H1 (cell line): ENCODE data around the gene NFIC. TPM values are rescaled to one million over a fixed set of nuclear protein-coding genes. Genes with fewer than 3 reads are reported as not detected.

Source experiments
- CTCF ChIA-PET: fragments of 300-600 bp; sonication (Branson Sonifier 250); formaldehyde crosslinking; loops from one replicate; lab custom pipeline; 2021; ENCODE audit not compliant: partially characterized antibody; lab: Charles Lee
- POLR2A ChIA-PET: fragments of 300-600 bp; sonication (Branson Sonifier 250); formaldehyde crosslinking; loops from one replicate; lab custom pipeline; 2021; ENCODE audit warnings: inconsistent platforms; ENCODE audit not compliant: partially characterized antibody; lab: Charles Lee
- DNase-seq, 2 experiments: peaks; one replicate each; pipeline versions ENCODE4 v3.0.0 to v3.0.0-alpha.2; 2010 to 2022; ENCODE audit warnings: low spot score in 2 of 2, low read depth in 1 of 2, mixed read lengths in 1 of 2
- FAIRE-seq: peaks from 2 replicates; lab custom pipeline; 2011; peaks lifted over from hg19 to GRCh38; lab: Jason Lieb, UNC
- H2AFZ ChIP-seq: 2 replicates; pipeline ENCODE4 v1.8.1; 2012; ENCODE audit warnings: low read length, inconsistent platforms
- H2AK5ac ChIP-seq: 2 replicates; pipeline ENCODE4 v1.6.1; 2013; ENCODE audit warnings: low read depth, low read length
- H2BK120ac ChIP-seq: replicated peaks from 2 replicates; pipeline ENCODE3; 2013; ENCODE audit warnings: low read depth, low read length, inconsistent platforms
- H2BK12ac ChIP-seq: 2 replicates; pipeline ENCODE4 v1.6.1; 2013; ENCODE audit warnings: low read depth, low read length
- H2BK15ac ChIP-seq: 2 replicates; pipeline ENCODE4 v1.6.1; 2013; ENCODE audit warnings: low read length
- H2BK20ac ChIP-seq: 2 replicates; pipeline ENCODE4 v1.6.1; 2013; ENCODE audit warnings: low read length
- H2BK5ac ChIP-seq: 2 replicates; pipeline ENCODE4 v1.6.1; 2013; ENCODE audit warnings: low read depth, low read length
- H3K14ac ChIP-seq: 2 replicates; pipeline ENCODE4 v1.6.1; 2013; ENCODE audit warnings: inconsistent platforms; ENCODE audit not compliant: insufficient read length
- H3K18ac ChIP-seq: 2 replicates; pipeline ENCODE4 v1.6.1; 2013; ENCODE audit warnings: low read length; ENCODE audit errors: extremely low read depth
- H3K23ac ChIP-seq: 2 replicates; pipeline ENCODE4 v1.6.1; 2013; ENCODE audit warnings: inconsistent platforms; ENCODE audit not compliant: insufficient read length
- H3K23me2 ChIP-seq: 2 replicates; pipeline ENCODE4 v1.6.1; 2013; ENCODE audit warnings: low read depth, low read length
- H3K27ac ChIP-seq: 2 replicates; pipeline ENCODE4 v1.6.1; 2011; ENCODE audit warnings: low read depth, low read length, inconsistent platforms
- H3K27me3 ChIP-seq, 4 experiments: replicated peaks in 1 of 4; 1 replicate in 1 of 4; 2 replicates in 3 of 4; pipeline versions ENCODE4 v1.6.1 to v1.8.1; 2011 to 2013; ENCODE audit warnings: low read length in 3 of 4, mild to moderate bottlenecking in 3 of 4, inconsistent platforms in 2 of 4, mixed read lengths in 2 of 4, moderate library complexity in 1 of 4; ENCODE audit not compliant: control insufficient read depth in 3 of 4, insufficient read depth in 3 of 4; ENCODE audit errors: extremely low read depth in 1 of 4
- H3K36me3 ChIP-seq, 4 experiments: 2 replicates each; pipeline versions ENCODE4 v1.6.1 to v1.8.1; 2011 to 2013; ENCODE audit warnings: mild to moderate bottlenecking in 4 of 4, low read length in 3 of 4, moderate library complexity in 2 of 4, control low read depth in 1 of 4, inconsistent platforms in 1 of 4; ENCODE audit not compliant: insufficient read depth in 4 of 4, control insufficient read depth in 2 of 4
- H3K4ac ChIP-seq: replicated peaks from 2 replicates; pipeline ENCODE3; 2013; ENCODE audit warnings: low read length, low read depth, mixed read lengths, inconsistent platforms; ENCODE audit not compliant: insufficient read length
- H3K4me1 ChIP-seq, 4 experiments: replicated peaks in 1 of 4; 1 replicate in 1 of 4; 2 replicates in 3 of 4; pipeline versions ENCODE4 v1.6.1 to v1.8.1; 2011 to 2013; ENCODE audit warnings: low read length in 3 of 4, inconsistent platforms in 2 of 4, mixed read lengths in 1 of 4; ENCODE audit not compliant: insufficient read depth in 4 of 4, control insufficient read depth in 3 of 4
- H3K4me2 ChIP-seq, 2 experiments: 2 replicates each; pipeline versions ENCODE4 v1.6.1 to v1.8.1; 2011 to 2013; ENCODE audit warnings: low read depth in 2 of 2, low read length in 2 of 2, control low read depth in 1 of 2, inconsistent platforms in 1 of 2, mild to moderate bottlenecking in 1 of 2; ENCODE audit not compliant: insufficient read depth in 1 of 2
- H3K4me3 ChIP-seq, 4 experiments: fragments of 200-600, 300-600 bp in 1 of 4; sonication (generic), shearing (Covaris generic), sonication (Bioruptor Twin) in 1 of 4; 2 replicates each; pipeline versions ENCODE4 v1.5.1 to v1.8.1; 2011 to 2016; ENCODE audit warnings: low read length in 4 of 4, low read depth in 3 of 4, control low read depth in 2 of 4, inconsistent platforms in 2 of 4, mild to moderate bottlenecking in 2 of 4, mixed read lengths in 1 of 4, moderate library complexity in 1 of 4; ENCODE audit not compliant: insufficient read depth in 2 of 4; ENCODE audit errors: extremely low read depth in 1 of 4
- H3K56ac ChIP-seq: replicated peaks from 2 replicates; pipeline ENCODE3; 2013; ENCODE audit warnings: low read depth, mild to moderate bottlenecking, mixed read lengths, low read length, inconsistent platforms; ENCODE audit not compliant: insufficient read length
- H3K79me1 ChIP-seq: 2 replicates; pipeline ENCODE4 v1.6.1; 2013; ENCODE audit warnings: low read depth, low read length, control low read depth
- H3K79me2 ChIP-seq, 2 experiments: 2 replicates each; pipeline versions ENCODE4 v1.6.1 to v1.8.1; 2012 to 2013; ENCODE audit warnings: low read length in 2 of 2, mild to moderate bottlenecking in 2 of 2, inconsistent platforms in 1 of 2; ENCODE audit not compliant: insufficient read depth in 2 of 2, control insufficient read depth in 1 of 2
- H3K9ac ChIP-seq, 4 experiments: replicated peaks in 1 of 4; 1 replicate in 1 of 4; 2 replicates in 3 of 4; pipeline versions ENCODE4 v1.6.1 to v1.8.1; 2011 to 2013; ENCODE audit warnings: low read depth in 3 of 4, low read length in 3 of 4, control low read depth in 2 of 4, mild to moderate bottlenecking in 2 of 4, moderate library complexity in 2 of 4, inconsistent platforms in 1 of 4; ENCODE audit errors: extremely low read depth in 1 of 4
- H3K9me3 ChIP-seq, 2 experiments: 2 replicates each; pipeline versions ENCODE4 v1.6.1 to v1.8.1; 2012 to 2013; ENCODE audit warnings: mild to moderate bottlenecking in 2 of 2, moderate library complexity in 2 of 2, control low read depth in 1 of 2, inconsistent platforms in 1 of 2, low read depth in 1 of 2, low read length in 1 of 2, mixed read lengths in 1 of 2; ENCODE audit not compliant: insufficient read depth in 2 of 2
- H4K20me1 ChIP-seq, 2 experiments: replicated peaks in 1 of 2; 2 replicates each; pipeline versions ENCODE3 to v1.8.1; 2011 to 2013; ENCODE audit warnings: inconsistent platforms in 2 of 2, low read length in 2 of 2, mild to moderate bottlenecking in 1 of 2; ENCODE audit not compliant: insufficient read depth in 2 of 2, control insufficient read depth in 1 of 2
- H4K5ac ChIP-seq: 2 replicates; pipeline ENCODE4 v1.6.1; 2013; ENCODE audit warnings: low read length, low read depth, mixed read lengths, inconsistent platforms; ENCODE audit not compliant: insufficient read length
- H4K8ac ChIP-seq: 2 replicates; pipeline ENCODE4 v1.8.0; 2013; ENCODE audit warnings: mild to moderate bottlenecking, moderate library complexity, low read length, inconsistent platforms; ENCODE audit not compliant: insufficient read depth; ENCODE audit errors: extremely low read depth
- H4K91ac ChIP-seq: replicated peaks from 2 replicates; pipeline ENCODE3; 2013; ENCODE audit warnings: low read length, mixed read lengths, inconsistent platforms; ENCODE audit not compliant: insufficient read length
- BCL11A ChIP-seq, 2 experiments: IDR thresholded peaks; one replicate each; pipeline ENCODE4 v1.6.1; 2011; ENCODE audit warnings: low read depth in 2 of 2, low read length in 2 of 2, mild to moderate bottlenecking in 2 of 2
- CBX5 ChIP-seq: fragments of 300-800, 300-1000 bp; sonication (generic); IDR thresholded peaks from 2 replicates; pipeline ENCODE4 v1.7.1; 2016; ENCODE audit warnings: antibody characterized with exemption, low read length, low read depth
- EZH2 ChIP-seq: fragments of 200-600 bp; sonication (generic); IDR thresholded peaks from 2 replicates; pipeline ENCODE4 v1.7.1; 2012; ENCODE audit warnings: low read depth, mild to moderate bottlenecking, moderate library complexity, low read length, inconsistent platforms; ENCODE audit not compliant: severe bottlenecking
- HDAC6 ChIP-seq: IDR thresholded peaks from one replicate; pipeline ENCODE4 v1.7.1; 2012; ENCODE audit warnings: low read depth, mild to moderate bottlenecking, inconsistent platforms, low read length, moderate library complexity
- KDM5A ChIP-seq: fragments of 200-600 bp; IDR thresholded peaks from 2 replicates; pipeline ENCODE4 v1.7.1; 2012; ENCODE audit warnings: mild to moderate bottlenecking, low read length, inconsistent platforms, mixed read lengths
- TBP ChIP-seq: IDR thresholded peaks from 2 replicates; pipeline ENCODE4 v1.6.1; 2011; ENCODE audit warnings: low read depth, low read length, improper control_type of control experiment
- TEAD4 ChIP-seq: IDR thresholded peaks from 2 replicates; pipeline ENCODE4 v1.6.1; 2012; ENCODE audit warnings: low read depth, low read length, inconsistent platforms, mixed read lengths
- WGBS, 2 experiments: shearing (Covaris generic) in 1 of 2; methylation state at CpG; one replicate each; pipeline versions ENCODE4 v1.1.6 to v1.1.7; 2013 to 2015; ENCODE audit warnings: low lambda C conversion rate in 2 of 2, mixed read lengths in 2 of 2, inconsistent platforms in 1 of 2, low coverage in 1 of 2, missing lambda C conversion rate in 1 of 2; ENCODE audit not compliant: insufficient replicate concordance in 2 of 2, insufficient coverage in 1 of 2, insufficient read length in 1 of 2; ENCODE audit errors: extremely low coverage in 1 of 2, missing lambda C conversion rate in 1 of 2; 5-methylcytosine and 5-hydroxymethylcytosine counted together
- polyA plus RNA-seq, 7 experiments: library from polyadenylated mRNA; depleted of rRNA in 3 of 7; stranded (reverse) in 5 of 7; unstranded in 2 of 7; fragments of >200 nt in 5 of 7; fragments of 200-250 nt in 2 of 7; gene quantifications; 1 replicate in 5 of 7; 2 replicates in 1 of 7; 4 replicates in 1 of 7; pipeline versions ENCODE4 v1.2.1 to v1.2.3, GENCODE V29; 2011 to 2013; ENCODE audit warnings: missing spikeins in 2 of 7, mixed read lengths in 2 of 7
- total RNA-seq: library from RNA; stranded (reverse); fragmentation: NEBNext Ultra II Directional; extraction: Animal tissue kit (Norgen Biotek cat#: 25700); gene quantifications from 2 replicates; pipeline ENCODE4 v1.2.1, GENCODE V29; 2021
- TF ChIP-seq, protein P1 (sequence below): IDR thresholded peaks from 2 replicates; pipeline ENCODE4 v1.6.1; 2012; ENCODE audit warnings: low read length, inconsistent platforms

The NFIC gene
- total and polyA plus RNA-seq, 2 of the 8 experiments (the other 6 are each of a cell fraction or from before 2014, with no cell fraction given) = 0.56 to 3.2 TPM

DNA sequence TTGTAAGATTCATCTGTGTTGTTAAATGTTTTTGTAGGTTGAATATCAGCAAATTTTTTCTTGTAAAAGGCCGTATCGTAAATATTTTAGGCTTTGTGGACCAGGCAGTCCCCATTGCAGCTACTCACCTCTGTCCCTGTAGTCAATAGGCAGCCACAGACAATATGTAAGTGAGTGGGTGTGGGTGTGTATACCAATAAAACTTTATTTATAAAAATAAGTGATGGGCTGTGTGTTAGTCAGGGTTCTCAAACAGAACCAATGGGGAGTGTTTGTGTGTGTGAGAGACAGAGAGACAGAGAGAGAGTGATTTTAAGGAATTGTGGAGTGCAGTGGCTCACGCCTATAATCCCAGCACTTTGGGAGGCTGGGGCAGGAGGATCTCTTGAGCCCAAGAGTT lies 37.6 kb upstream of the NFIC start:
- Histone ChIP-seq H3K4ac (no peak overlapping the region), H3K79me1 (no peaks in the 10 kb centered on the region), H2BK12ac (no peak overlapping the region), H2AFZ (no peak overlapping the region), H3K27me3 (no peaks in the 10 kb centered on the region), H2AK5ac (no peak overlapping the region), H3K9ac (no peak overlapping the region), H2BK5ac (no peak overlapping the region), H3K56ac (no peak overlapping the region), H4K5ac (no peak overlapping the region), H3K23me2 (peaks cover 2% of the 10 kb centered on the region; the same call in 1 of the 2 replicates), H3K79me2 (no peaks in the 10 kb centered on the region), H3K4me2 (no peak overlapping the region), H3K14ac (no peak overlapping the region), H4K8ac (no peak overlapping the region), H4K20me1 (peaks cover 0 to 2% of the 10 kb centered on the region in 2 experiments), H3K4me3 (no peak overlapping the region), H2BK15ac (no peak overlapping the region), H2BK120ac (no peak overlapping the region), H3K18ac (no peak overlapping the region), H3K23ac (no peak overlapping the region), H3K4me1 (no peaks in the 10 kb centered on the region), H3K9me3 (no peaks in the 10 kb centered on the region), H3K27ac (no peak overlapping the region), H2BK20ac (no peak overlapping the region)
- WGBS, 2 experiments = 85% methylated on average over 3 of the region's 3 CpGs; no CpG with 5 or more reads in 1 of the 2 experiments
- no peak for DNase-seq
- no peak for FAIRE-seq
- POLR2A ChIA-PET = no interaction called here
- TF ChIP-seq TBP = no peak
- TF ChIP-seq KDM5A = no peak
- TF ChIP-seq BCL11A (IDR thresholded peaks at IDR 0.05; ENCODE audit: low read depth in 2 of 2, low read length in 2 of 2) = no peak
- TF ChIP-seq, protein P1, sequence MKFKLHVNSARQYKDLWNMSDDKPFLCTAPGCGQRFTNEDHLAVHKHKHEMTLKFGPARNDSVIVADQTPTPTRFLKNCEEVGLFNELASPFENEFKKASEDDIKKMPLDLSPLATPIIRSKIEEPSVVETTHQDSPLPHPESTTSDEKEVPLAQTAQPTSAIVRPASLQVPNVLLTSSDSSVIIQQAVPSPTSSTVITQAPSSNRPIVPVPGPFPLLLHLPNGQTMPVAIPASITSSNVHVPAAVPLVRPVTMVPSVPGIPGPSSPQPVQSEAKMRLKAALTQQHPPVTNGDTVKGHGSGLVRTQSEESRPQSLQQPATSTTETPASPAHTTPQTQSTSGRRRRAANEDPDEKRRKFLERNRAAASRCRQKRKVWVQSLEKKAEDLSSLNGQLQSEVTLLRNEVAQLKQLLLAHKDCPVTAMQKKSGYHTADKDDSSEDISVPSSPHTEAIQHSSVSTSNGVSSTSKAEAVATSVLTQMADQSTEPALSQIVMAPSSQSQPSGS = no peak
- no peak for TF ChIP-seq EZH2
- TF ChIP-seq CBX5 = no peak
- TF ChIP-seq TEAD4 = no peak
- no peak for TF ChIP-seq HDAC6
- TF ChIP-seq, all 59 proteins: peak for 0
- no peak overlapping the region for H4K91ac ChIP-seq
- H3K36me3 ChIP-seq = no peaks in the 10 kb centered on the region
- CTCF ChIA-PET = interaction anchor here (1.0 to 6.3 kb wide), 11 partner anchors 8 to 155 kb away, joined by 3 to 45 read pairs (median 10); partner anchors contain the start of gene SMIM44
